ENCODE data around the gene DHX15.

GRCh38 chr4:24611575-24611974, 27.2 kb upstream of the DHX15 start:
- TF ChIP-seq POLR2A (IDR thresholded peaks at IDR 0.05; ENCODE audit: low read length) (no peak), GATA1 (IDR thresholded peaks at IDR 0.05; ENCODE audit: low read depth, low read length) (no peak)
